Cardiac muscle cell (in vitro differentiated cells and primary cell): Measurements from ENCODE around the gene MYH10. TPM values are rescaled to one million over a fixed set of nuclear protein-coding genes. Genes with fewer than 3 reads are reported as not detected.
"Not testable (repeated sequence)": the region's sequence is repeated elsewhere in the genome, so short reads cannot be mapped to it uniquely, and the experiment has no call there.

Source experiments
- DNase-seq, 2 donors: peaks; one replicate each; pipeline versions ENCODE4 v3.0.0 to v3.0.0-alpha.2; 2010 to 2017; ENCODE audit warnings: low read depth in 1 of 2, low spot score in 1 of 2
- H3K27ac ChIP-seq: fragments of 200-600 bp; sonication (generic); 2 replicates; pipeline ENCODE4 v1.5.1; 2016
- H3K27me3 ChIP-seq: fragments of 200-600 bp; sonication (generic); 2 replicates; pipeline ENCODE4 v1.6.0; 2016; ENCODE audit warnings: control low read depth
- H3K36me3 ChIP-seq: fragments of 200-600 bp; sonication (generic); 2 replicates; pipeline ENCODE4 v1.5.1; 2016; ENCODE audit warnings: control low read depth
- H3K4me1 ChIP-seq: fragments of 200-600 bp; sonication (generic); 2 replicates; pipeline ENCODE4 v1.8.1; 2017; ENCODE audit warnings: low read depth, mild to moderate bottlenecking, mixed run types
- H3K4me3 ChIP-seq: fragments of 200-600 bp; sonication (generic); 2 replicates; pipeline ENCODE4 v1.5.1; 2016; ENCODE audit warnings: mild to moderate bottlenecking
- H3K9me3 ChIP-seq: fragments of 200-600 bp; sonication (generic); 2 replicates; pipeline ENCODE4 v1.5.1; 2017; ENCODE audit warnings: low read depth, mild to moderate bottlenecking, control low read depth
- polyA plus RNA-seq: library from polyadenylated mRNA; unstranded; fragments of >200 nt; fragmentation: Nextera tagmentation; extraction: Ambion mirVana; gene quantifications from 2 replicates; pipeline ENCODE4 v1.2.1, GENCODE V29; 2016
- total RNA-seq: library from RNA; depleted of rRNA; stranded (reverse); fragments of >200 nt; gene quantifications from 2 replicates; pipeline ENCODE4 v1.2.3, GENCODE V29; 2016
- TF ChIP-seq, protein P1 (sequence below): IDR thresholded peaks from 2 replicates; pipeline ENCODE4 v1.5.1; 2012; ENCODE audit warnings: low read depth, mild to moderate bottlenecking, low read length

MYH10 gene
- total and polyA plus RNA-seq, 2 experiments from 2014 or later = 147 to 194 TPM

DNA sequence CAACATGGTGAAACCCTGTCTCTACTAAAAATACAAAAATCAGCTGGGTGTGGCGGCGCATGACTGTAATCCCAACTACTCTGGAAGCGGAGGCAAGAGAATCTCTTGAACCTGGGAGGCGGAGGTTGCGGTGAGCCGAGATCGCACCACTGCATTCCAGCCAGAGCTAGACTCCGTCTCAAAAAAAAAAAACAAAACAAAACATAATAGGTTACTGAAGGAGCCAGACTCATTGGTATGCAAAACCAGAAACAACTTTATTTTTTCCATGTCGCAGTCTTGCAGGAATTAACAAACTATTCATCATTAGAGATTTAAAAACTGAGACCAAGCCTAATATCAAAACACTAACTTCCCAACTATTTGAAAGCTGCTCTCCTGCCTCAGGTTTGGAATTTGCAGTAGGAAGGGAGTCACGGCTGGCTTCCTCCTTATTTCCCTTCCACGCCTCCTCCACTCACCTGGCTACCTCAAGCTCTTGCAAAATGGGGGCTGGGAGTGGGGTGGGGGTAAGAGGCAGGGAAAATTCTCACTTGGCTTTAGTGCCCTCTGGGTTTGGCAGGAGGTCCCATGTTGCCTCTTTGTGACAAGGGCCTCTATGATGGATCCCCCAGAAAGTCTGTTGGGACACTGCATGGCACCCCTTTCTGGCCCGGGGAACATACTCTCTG is 34.1 kb upstream of the MYH10 start:
- no peak for DNase-seq
- Histone ChIP-seq H3K36me3 (no peaks in the 10 kb centered on the region), H3K4me3 (no peak overlapping the region), H3K27me3 (no peaks in the 10 kb centered on the region), H3K9me3 (no peaks in the 10 kb centered on the region), H3K27ac (no peak overlapping the region), H3K4me1 (peaks cover 9% of the 10 kb centered on the region)
- TF ChIP-seq, protein P1, sequence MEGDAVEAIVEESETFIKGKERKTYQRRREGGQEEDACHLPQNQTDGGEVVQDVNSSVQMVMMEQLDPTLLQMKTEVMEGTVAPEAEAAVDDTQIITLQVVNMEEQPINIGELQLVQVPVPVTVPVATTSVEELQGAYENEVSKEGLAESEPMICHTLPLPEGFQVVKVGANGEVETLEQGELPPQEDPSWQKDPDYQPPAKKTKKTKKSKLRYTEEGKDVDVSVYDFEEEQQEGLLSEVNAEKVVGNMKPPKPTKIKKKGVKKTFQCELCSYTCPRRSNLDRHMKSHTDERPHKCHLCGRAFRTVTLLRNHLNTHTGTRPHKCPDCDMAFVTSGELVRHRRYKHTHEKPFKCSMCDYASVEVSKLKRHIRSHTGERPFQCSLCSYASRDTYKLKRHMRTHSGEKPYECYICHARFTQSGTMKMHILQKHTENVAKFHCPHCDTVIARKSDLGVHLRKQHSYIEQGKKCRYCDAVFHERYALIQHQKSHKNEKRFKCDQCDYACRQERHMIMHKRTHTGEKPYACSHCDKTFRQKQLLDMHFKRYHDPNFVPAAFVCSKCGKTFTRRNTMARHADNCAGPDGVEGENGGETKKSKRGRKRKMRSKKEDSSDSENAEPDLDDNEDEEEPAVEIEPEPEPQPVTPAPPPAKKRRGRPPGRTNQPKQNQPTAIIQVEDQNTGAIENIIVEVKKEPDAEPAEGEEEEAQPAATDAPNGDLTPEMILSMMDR = no peak

DNA sequence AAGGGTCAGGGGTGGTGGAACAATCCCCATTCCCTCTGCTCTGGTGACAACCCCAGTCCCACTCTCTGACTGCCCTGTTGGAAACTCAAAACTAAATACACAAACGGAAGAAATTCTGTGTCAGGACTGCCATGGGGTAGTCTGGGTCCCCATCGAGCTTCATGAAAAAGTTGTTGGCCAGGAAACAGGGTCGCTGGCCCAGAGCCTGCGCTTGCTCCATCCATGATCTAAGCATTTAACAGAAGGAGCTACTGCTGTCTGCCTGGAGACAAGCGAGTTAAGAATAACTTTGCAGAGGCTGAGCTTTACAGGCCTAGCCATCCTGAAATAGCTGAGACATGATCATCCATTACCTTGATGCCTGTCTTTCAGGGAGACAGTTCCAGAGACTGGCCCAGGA is 32.4 kb upstream of the MYH10 start:
- Histone ChIP-seq H3K9me3 (no peaks in the 10 kb centered on the region), H3K36me3 (no peaks in the 10 kb centered on the region), H3K4me3 (no peak overlapping the region), H3K27me3 (no peaks in the 10 kb centered on the region), H3K27ac (no peak overlapping the region), H3K4me1 (peaks cover 9% of the 10 kb centered on the region)
- TF ChIP-seq, protein P1 = no peak
- no peak for DNase-seq

DNA sequence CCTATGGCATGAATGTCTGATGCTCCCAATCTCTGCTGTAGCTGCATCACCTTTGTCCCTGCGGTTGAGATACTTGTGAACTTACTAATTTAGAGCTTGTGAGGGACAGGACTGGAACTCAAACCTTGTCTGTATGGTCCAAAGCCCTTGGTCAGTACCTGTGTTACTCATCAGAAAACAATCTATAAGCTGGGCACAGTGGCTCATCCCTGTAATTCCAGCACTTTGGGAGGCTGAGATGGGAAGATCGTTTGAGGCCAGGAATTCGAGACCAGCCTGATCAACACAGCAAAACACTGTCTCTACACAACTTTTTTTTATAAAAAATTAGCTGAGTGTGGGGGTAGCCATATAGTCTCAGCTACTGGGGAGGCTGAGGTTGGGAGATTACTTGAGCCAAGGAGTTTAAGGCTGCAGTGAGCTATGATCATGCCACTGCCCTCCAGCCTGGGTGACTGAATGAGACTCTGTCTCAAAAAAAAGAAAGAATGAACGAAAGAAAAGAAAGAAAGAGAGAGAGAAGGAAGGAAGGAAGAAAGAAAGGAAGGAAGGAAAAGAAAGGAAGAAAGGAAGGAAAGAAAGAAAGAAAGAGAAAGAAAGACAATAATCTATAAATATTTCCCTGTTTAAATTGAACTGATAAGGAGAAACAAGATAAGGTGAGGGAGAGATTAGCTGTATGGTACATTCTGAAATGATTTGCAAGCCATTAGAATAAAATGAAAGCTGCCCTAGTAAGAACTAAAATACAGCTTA is 31.7 kb upstream of the MYH10 start:
- H3K4me3 ChIP-seq = no peak overlapping the region
- no peaks in the 10 kb centered on the region for H3K9me3 ChIP-seq
- DNase-seq = no peak
- no peak overlapping the region for H3K27ac ChIP-seq
- no peaks in the 10 kb centered on the region for H3K36me3 ChIP-seq
- no peaks in the 10 kb centered on the region for H3K27me3 ChIP-seq
- peaks cover 9% of the 10 kb centered on the region for H3K4me1 ChIP-seq
- TF ChIP-seq, protein P1 = no peak

DNA sequence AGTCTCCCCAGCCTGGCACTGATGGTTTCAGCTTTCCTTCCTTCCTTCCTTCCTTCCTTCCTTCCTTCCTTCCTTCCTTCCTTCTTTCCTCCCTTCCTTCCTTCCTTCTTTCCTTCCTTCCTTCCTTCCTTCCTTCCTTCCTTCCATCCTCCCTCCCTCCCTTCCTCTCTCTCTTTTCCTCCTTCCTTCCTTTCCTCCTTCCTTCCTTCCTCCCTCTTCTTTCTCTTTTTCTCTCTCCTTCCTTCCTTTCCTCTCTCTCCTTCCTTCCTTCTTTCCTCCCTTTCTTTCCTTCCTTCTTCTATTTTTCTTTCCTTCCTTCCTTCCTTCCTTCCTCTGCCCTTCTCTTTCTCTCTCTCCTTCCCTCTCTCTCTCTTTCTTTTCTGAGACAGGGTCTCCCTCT is 30.2 kb upstream of the MYH10 start:
- H3K27me3 ChIP-seq, H3K27ac ChIP-seq, H3K9me3 ChIP-seq, DNase-seq, H3K4me3 ChIP-seq, H3K4me1 ChIP-seq, H3K36me3 ChIP-seq: not testable (repeated sequence)

DNA sequence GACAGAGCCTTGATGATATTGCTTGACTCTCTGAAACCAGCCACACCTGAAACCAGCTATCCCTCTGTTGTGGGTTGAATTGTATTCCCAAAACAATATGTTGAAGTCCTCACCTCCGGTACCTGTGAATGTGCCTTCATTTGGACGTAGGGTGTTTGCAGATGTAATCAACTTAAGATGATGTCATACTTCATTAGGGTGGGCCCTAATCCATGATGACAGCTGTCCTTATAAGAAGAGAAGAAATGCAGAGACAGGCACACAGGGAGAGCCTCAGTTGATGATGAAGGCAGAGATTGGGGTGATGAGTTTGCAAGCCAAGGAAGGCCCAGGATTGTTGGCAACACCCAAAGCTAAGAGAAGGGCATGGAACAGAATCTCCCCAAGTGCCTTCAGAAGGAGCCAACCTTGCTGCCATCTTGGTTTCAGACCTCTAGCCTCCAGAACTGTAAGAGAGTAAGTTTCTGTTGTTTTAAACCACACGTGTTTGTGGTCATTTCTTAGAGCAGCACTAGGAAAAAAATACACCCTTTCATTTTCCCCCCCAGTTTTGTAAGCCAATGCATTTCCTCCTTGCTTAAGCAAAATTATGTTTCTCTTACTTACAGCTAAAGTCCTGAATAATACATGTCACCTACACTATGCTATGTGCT is 29.4 kb upstream of the MYH10 start:
- peaks cover 9% of the 10 kb centered on the region for H3K4me1 ChIP-seq
- DNase-seq = no peak
- H3K27me3 ChIP-seq = no peaks in the 10 kb centered on the region
- H3K4me3 ChIP-seq = no peak overlapping the region
- no peaks in the 10 kb centered on the region for H3K36me3 ChIP-seq
- TF ChIP-seq, protein P1 = no peak
- H3K27ac ChIP-seq = no peak overlapping the region
- H3K9me3 ChIP-seq = no peaks in the 10 kb centered on the region

DNA sequence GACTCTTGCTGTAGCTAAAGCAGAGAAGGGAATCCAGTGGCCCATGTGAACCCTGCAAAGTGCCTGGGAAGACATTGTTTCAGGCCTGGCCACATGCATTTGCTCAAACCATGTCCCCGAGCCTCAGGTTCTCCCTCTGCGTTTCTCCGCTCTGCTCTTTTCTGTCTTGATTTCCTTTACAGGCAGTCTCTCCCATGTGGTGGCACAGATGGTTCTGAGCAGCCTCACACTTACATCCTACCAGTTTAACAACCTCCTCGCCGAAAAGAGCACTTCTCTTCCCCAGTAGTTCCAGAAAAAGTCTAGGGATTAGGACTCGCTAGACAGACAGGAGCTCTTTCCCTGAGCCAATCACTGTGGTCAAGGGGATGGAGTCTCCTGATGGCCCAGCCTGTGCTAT is 28.3 kb upstream of the MYH10 start:
- TF ChIP-seq, protein P1 = no peak
- H3K27me3 ChIP-seq = no peaks in the 10 kb centered on the region
- DNase-seq = no peak
- H3K9me3 ChIP-seq = no peaks in the 10 kb centered on the region
- no peak overlapping the region for H3K4me3 ChIP-seq
- H3K36me3 ChIP-seq = no peaks in the 10 kb centered on the region
- H3K4me1 ChIP-seq = peaks cover 9% of the 10 kb centered on the region
- H3K27ac ChIP-seq = no peak overlapping the region
